Subcutaneous adipose tissue (tissue), 4 donors: ENCODE data around the gene PLXDC2. TPM values are rescaled to one million over a fixed set of nuclear protein-coding genes. Genes with fewer than 3 reads are reported as not detected.

Experiments used
- total RNA-seq, 4 donors: library from RNA; depleted of rRNA; stranded (reverse); fragments of >200 nt; gene quantifications; one replicate each; pipeline ENCODE4 v1.1.0, GENCODE V29; 2016
- TF ChIP-seq, protein P1 (sequence below): fragments of 450-650 bp; IDR thresholded peaks from one replicate; pipeline ENCODE4 v1.5.1; 2016; ENCODE audit warnings: low read depth, mild to moderate bottlenecking, control low read depth, antibody characterized with exemption, moderate library complexity

The PLXDC2 gene
- total RNA-seq, 4 donors from 2014 or later: 47.7 to 117 (median 84.3) TPM

DNA sequence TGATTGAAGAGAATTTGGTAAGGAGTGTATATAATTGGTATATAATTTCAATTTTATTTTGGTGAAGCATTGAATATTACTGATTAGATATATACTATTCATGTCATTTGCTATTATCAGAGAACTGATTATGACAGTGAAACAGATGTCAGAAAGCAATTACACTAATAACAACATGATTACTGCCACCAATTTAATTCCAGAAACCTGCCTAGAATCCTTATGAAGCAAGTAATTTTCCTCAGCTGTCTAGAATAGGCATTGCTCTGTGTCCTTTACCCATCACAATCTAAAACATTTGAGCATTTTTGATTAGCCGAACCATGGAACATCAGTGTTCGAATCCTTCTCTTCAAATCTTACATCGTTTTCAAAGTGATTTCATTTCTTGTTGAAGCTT lies 24.5 kb downstream of the PLXDC2 start:
- TF ChIP-seq, protein P1, sequence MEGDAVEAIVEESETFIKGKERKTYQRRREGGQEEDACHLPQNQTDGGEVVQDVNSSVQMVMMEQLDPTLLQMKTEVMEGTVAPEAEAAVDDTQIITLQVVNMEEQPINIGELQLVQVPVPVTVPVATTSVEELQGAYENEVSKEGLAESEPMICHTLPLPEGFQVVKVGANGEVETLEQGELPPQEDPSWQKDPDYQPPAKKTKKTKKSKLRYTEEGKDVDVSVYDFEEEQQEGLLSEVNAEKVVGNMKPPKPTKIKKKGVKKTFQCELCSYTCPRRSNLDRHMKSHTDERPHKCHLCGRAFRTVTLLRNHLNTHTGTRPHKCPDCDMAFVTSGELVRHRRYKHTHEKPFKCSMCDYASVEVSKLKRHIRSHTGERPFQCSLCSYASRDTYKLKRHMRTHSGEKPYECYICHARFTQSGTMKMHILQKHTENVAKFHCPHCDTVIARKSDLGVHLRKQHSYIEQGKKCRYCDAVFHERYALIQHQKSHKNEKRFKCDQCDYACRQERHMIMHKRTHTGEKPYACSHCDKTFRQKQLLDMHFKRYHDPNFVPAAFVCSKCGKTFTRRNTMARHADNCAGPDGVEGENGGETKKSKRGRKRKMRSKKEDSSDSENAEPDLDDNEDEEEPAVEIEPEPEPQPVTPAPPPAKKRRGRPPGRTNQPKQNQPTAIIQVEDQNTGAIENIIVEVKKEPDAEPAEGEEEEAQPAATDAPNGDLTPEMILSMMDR: no peak

DNA sequence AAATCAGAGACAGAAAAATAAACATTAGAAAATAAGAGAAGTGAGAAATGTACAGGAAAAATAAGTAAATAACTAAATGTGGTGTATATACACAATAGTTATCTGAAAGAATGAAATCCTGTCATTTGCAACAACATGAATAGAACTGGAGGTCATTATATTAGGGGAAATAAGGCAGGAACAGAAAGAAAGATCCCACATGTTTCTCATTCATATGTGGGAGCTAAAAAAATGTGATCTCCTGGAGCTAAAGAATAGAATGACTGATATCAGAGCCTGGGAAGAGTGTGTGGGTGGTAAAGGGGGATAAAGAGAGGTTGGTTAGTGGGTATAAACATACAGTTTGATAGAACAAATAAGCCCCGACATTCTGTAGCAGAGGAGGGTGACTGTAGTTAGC lies 27.3 kb downstream of the PLXDC2 start:
- TF ChIP-seq, protein P1: no peak

DNA sequence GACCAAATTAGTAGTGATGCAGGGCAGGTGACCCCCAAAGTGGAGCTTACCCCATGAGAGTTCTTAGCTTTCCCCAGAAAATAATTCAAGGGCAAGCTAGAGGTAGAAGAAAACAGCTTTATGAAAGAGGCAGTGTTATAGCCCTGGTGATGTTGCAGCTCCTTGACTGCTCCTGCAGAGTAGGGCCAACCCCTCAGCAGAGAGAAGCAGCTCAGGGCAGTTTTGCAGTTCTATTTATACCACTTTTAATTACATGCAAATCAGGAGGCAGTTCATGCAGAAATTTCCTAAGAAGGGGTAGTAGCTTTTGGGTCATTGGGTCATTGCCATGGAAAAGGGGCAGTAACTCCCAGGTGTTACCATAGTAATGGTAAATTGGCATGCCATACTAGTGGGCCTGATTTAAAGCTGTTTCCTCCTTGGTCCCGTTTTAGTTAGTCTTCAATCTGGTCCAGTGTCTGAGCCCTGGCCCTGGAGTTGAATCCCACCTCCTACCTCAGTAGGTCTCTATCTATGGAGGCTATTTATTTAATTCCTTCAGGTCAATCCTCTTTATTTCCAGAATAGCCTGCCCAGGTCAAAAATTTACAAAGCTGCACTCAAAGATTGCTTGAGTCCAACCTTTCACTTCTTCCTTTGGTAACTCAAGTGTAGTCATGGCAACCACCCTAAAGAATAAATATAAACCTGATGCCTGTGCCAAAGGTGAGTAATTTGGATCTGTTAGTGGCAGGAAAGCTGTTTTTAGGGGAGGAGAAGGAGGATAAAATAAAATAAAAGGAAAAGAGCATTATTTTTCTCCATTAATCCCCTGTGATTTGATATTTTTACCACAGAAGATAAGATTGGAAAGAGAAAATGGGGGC lies 29.5 kb downstream of the PLXDC2 start:
- TF ChIP-seq, protein P1: no peak

DNA sequence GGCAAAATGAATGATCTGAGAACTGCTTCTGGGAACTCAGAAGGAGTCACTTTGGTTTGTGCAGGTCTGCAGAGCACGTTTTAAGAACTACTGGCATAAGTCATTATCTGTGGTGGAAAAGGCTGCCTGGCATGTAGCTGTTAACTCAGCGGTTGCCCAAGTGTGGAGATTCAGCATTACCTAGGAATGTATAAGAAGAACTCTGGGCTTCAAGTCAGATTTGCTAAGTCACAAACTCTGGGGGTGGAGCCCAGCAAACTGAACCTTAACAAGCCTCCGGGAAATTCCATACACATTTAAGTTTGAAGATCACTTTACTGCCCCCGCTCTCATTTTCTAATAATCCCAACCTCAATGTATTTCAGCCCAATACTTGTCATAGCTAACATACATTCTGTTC lies 31.1 kb downstream of the PLXDC2 start:
- TF ChIP-seq, protein P1: no peak

DNA sequence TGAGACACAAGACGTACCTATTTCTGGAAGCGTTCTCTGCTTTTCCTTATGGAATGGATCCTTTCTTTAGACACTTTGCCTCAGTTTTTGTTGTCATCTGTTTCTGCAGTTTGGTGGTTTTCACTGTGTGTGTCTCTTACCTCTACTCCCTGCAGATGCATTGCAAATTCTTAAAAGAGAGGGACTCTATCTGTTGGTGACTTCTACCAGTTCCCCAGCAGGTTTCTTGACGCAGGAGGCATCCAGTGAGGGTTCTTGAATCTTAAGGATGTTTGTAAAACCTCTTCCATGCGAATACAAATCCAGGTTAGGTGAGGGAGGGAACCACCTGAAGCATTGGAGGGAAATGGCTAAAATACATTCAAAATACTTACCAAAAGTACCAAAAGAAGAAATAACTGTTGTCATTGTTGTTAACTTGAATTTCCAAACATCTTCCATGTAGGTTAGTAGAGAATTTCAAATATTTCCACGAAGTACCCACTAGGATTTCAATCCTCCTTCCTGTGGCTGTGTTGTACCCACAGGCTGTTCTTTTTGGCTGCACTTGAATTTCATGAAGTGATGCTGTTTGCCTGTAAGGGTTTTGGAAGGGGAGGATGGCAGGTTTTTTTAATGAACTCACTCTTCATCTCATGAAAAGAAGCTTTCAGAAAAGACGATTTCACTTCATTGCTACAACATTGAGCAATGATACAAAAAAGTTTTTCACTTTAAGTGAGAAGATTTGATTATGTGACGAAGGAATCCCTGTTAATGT lies 32.2 kb downstream of the PLXDC2 start:
- TF ChIP-seq, protein P1: no peak

DNA sequence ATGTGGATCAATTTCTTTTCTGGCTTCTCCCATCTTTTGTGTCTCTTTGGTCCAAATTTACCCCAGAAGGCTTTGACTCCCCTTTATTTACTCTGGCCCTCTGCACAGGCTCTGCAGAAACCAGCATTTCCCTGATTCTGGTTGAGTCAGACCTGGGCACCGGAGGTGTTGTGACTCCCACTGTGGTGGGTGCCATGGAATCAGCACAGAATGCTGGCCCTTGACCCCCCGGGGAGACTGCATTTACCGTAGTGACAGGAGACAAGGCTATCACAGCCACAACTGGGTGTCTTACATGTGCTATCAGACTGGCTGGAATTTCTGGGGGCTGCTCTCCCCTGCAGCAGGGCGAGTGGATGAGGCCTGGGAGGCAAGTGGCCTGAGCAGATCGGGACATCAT lies 37.6 kb downstream of the PLXDC2 start:
- TF ChIP-seq, protein P1: no peak

DNA sequence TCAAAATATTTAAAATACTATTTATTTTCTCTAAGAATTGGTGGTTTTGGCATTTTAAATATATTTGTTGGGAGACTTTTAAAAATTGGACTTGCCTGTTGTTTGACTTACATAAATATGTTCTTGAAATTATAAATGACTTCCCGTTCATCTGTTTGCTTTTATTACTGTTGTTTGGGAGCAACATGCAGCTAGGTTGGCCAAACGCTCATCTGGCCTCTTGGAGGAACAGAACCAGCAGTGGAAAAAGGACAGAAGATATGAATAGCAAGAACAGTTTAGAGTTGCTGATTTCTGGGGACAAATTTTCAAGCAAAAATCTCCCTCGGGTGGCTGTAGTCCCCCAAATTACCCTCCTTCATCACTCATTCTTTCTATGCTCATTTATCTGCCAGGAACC lies 41.6 kb downstream of the PLXDC2 start:
- TF ChIP-seq, protein P1: no peak
